ENCODE results near the gene RAB40A.

The RAB40A gene

DNA sequence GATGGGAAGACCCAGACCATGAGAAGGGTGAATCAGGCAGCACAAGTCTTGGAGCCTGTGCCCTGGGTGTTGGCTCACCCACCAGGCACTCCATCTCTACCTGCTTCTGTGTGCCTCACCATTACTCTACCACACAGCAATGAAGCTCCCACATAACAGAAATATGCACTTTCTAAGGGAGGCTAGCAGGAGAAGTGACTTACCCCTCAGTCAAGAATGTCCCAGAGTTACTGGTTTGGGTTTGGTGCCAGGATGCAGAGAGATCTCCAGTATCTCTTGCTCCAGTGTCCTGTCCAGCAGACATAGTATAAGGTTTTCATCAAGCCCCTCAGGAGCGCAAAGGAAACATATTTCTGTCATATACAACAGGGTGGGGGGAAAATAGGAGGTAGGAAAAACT, 11.3 kb upstream of the RAB40A start:
- no peak overlapping the region for H3K4me3 ChIP-seq (ENCODE audit: low read depth, low read length)
- no peak for TF ChIP-seq CTCF (IDR thresholded peaks at IDR 0.05; ENCODE audit: control insufficient read depth, extremely low read depth, insufficient read depth)
- no peak for DNase-seq (ENCODE audit: low read depth)

DNA sequence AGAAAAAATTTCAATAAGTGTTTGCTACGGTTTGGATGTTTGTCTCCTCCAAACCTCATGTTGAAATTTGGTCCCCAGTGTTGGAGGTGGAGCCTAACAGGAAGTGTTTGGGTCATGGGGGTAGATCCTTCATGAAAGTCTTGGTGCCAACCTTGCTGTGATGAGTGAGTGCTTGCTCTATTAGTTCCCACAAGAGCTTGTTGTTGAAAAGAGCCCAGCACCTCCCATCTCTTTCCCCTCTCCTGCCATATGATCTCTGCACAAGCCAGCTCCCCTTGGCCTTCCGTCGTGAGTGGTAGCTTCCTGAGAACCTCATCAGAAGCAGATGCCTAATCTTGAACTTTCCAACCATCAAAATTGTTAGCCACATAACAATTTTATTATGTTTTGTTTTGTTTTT, 10.3 kb upstream of the RAB40A start:
- no peak for DNase-seq (ENCODE audit: low read depth)
- no peak overlapping the region for H3K4me3 ChIP-seq (ENCODE audit: low read depth, low read length)
- TF ChIP-seq CTCF (IDR thresholded peaks at IDR 0.05; ENCODE audit: control insufficient read depth, extremely low read depth, insufficient read depth), result no peak

- no peak for TF ChIP-seq CTCF (IDR thresholded peaks at IDR 0.05; ENCODE audit: control insufficient read depth, extremely low read depth, insufficient read depth)
- DNase-seq (ENCODE audit: low read depth), result no peak
- no peak overlapping the region for H3K4me3 ChIP-seq (ENCODE audit: low read depth, low read length)
These were observed 5.5 kb upstream of the RAB40A start for GRCh38 chrX:103524747-103525146.

- H3K4me3 ChIP-seq (ENCODE audit: low read depth, low read length), result no peak overlapping the region
- TF ChIP-seq CTCF (IDR thresholded peaks at IDR 0.05; ENCODE audit: control insufficient read depth, extremely low read depth, insufficient read depth), result no peak
- no peak for DNase-seq (ENCODE audit: low read depth)
These were observed 4.3 kb upstream of the RAB40A start for GRCh38 chrX:103523605-103524004.

GRCh38 chrX:103520386-103520785, 1.1 kb upstream of the RAB40A start:
- no peak for DNase-seq (ENCODE audit: low read depth)
- no peak overlapping the region for H3K4me3 ChIP-seq (ENCODE audit: low read depth, low read length)
- no peak for TF ChIP-seq CTCF (IDR thresholded peaks at IDR 0.05; ENCODE audit: control insufficient read depth, extremely low read depth, insufficient read depth)

- H3K4me3 ChIP-seq (ENCODE audit: low read depth, low read length), result no peak overlapping the region
- DNase-seq (ENCODE audit: low read depth), result no peak
- no peak for TF ChIP-seq CTCF (IDR thresholded peaks at IDR 0.05; ENCODE audit: control insufficient read depth, extremely low read depth, insufficient read depth)
These were observed 718 bp downstream of the RAB40A start for GRCh38 chrX:103518571-103518970.

DNA sequence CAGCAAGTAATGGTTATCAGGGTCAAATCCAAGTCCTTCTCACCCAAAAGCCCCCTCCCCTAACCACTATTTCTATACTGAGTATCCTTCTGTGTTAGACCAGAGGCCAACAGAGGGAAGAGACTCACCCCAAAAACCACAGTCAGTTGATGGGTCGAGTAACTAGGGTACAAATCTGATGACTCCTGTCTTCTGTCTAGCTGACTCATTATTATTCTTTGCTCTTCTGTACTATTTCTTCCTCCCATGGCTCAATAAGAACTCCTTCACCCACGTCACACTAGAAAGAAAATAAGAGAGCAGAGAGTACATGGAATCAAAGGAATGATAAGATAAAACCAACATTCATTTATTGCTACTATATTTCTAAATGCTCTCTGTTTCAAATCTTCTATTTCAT, 2.0 kb downstream of the RAB40A start:
- no peak for TF ChIP-seq CTCF (IDR thresholded peaks at IDR 0.05; ENCODE audit: control insufficient read depth, extremely low read depth, insufficient read depth)
- DNase-seq (ENCODE audit: low read depth), result no peak
- no peak overlapping the region for H3K4me3 ChIP-seq (ENCODE audit: low read depth, low read length)
